IMR-90 (cell line): Measurements from ENCODE around the gene STUB1. TPM values are rescaled to one million over a fixed set of nuclear protein-coding genes. Genes with fewer than 3 reads are reported as not detected.
A peak's percentile ranks its signal among the peaks of the same experiment; 100 is the strongest.

Experiments used
- ATAC-seq: fragments of 200-7000 bp; cut with Tn5 transposase; 2 replicates; pipeline ENCODE4 v1.9.1; 2020; ENCODE audit warnings: low read depth, mild to moderate bottlenecking, moderate library complexity
- BruUV-seq: library from RNA; stranded (reverse); fragments of 400-500 nt; replicated peaks from 2 replicates; lab custom pipeline; 2021; lab: Mats Ljungman, UMichigan
- CTCF ChIA-PET: fragments of 300-600 bp; formaldehyde crosslinking; extraction: SDS; loops from one replicate; lab custom pipeline; 2021; ENCODE audit warnings: antibody characterized with exemption; lab: Yijun Ruan, JAX
- POLR2A ChIA-PET: fragments of 300-600 bp; sonication (Branson Sonifier 250); formaldehyde crosslinking; loops from one replicate; lab custom pipeline; 2022; ENCODE audit warnings: antibody characterized with exemption; ENCODE audit not compliant: unreplicated experiment; lab: Charles Lee
- DNase-seq: peaks from one replicate; pipeline ENCODE4 v3.0.0; 2013
- H2AFZ ChIP-seq: replicated peaks from 2 replicates; pipeline ENCODE3; 2013; ENCODE audit warnings: low read length, mild to moderate bottlenecking; ENCODE audit not compliant: poor library complexity
- H2AK5ac ChIP-seq: 2 replicates; pipeline ENCODE4 v1.6.1; 2013; ENCODE audit warnings: low read depth, low read length, inconsistent platforms
- H2AK9ac ChIP-seq: replicated peaks from 2 replicates; pipeline ENCODE3; 2013; ENCODE audit warnings: mild to moderate bottlenecking, low read depth, low read length, moderate library complexity; ENCODE audit not compliant: poor library complexity
- H2BK120ac ChIP-seq: 2 replicates; pipeline ENCODE4 v1.6.1; 2013; ENCODE audit warnings: low read depth, low read length, inconsistent platforms
- H2BK15ac ChIP-seq: 3 replicates; pipeline ENCODE4 v1.6.1; 2013; ENCODE audit warnings: low read depth, low read length, inconsistent platforms
- H2BK20ac ChIP-seq: 2 replicates; pipeline ENCODE4 v1.6.1; 2013; ENCODE audit warnings: low read depth, mild to moderate bottlenecking, inconsistent platforms, low read length, moderate library complexity
- H2BK5ac ChIP-seq: 2 replicates; pipeline ENCODE4 v1.6.1; 2013; ENCODE audit warnings: mild to moderate bottlenecking, low read depth, low read length, inconsistent platforms; ENCODE audit not compliant: poor library complexity, severe bottlenecking
- H3K14ac ChIP-seq: replicated peaks from 2 replicates; pipeline ENCODE4 v1.6.1; 2013; ENCODE audit warnings: low read depth, low read length, inconsistent platforms
- H3K18ac ChIP-seq: 2 replicates; pipeline ENCODE4 v1.6.1; 2013; ENCODE audit warnings: low read depth, low read length, control low read depth
- H3K23ac ChIP-seq: 2 replicates; pipeline ENCODE4 v1.6.1; 2013; ENCODE audit warnings: low read depth, low read length, inconsistent platforms
- H3K27ac ChIP-seq: 2 replicates; pipeline ENCODE4 v1.5.1; 2013; ENCODE audit warnings: mild to moderate bottlenecking, control low read depth, low read length; ENCODE audit not compliant: insufficient read depth
- H3K27me3 ChIP-seq: 2 replicates; pipeline ENCODE4 v1.6.1; 2013; ENCODE audit warnings: low read length; ENCODE audit not compliant: control insufficient read depth, insufficient read depth
- H3K36me3 ChIP-seq: 2 replicates; pipeline ENCODE4 v1.6.1; 2013; ENCODE audit warnings: low read length, mixed read lengths; ENCODE audit not compliant: control insufficient read depth, insufficient read depth
- H3K4ac ChIP-seq: 2 replicates; pipeline ENCODE4 v1.6.1; 2013; ENCODE audit warnings: low read depth, low read length, inconsistent platforms
- H3K4me1 ChIP-seq: 2 replicates; pipeline ENCODE4 v1.6.1; 2013; ENCODE audit warnings: low read length, mixed read lengths; ENCODE audit not compliant: control insufficient read depth, insufficient read depth
- H3K4me2 ChIP-seq: 2 replicates; pipeline ENCODE4 v1.6.1; 2013; ENCODE audit warnings: low read depth, mild to moderate bottlenecking, control low read depth, low read length, moderate library complexity
- H3K4me3 ChIP-seq: 2 replicates; pipeline ENCODE4 v1.5.1; 2013; ENCODE audit warnings: low read depth, mild to moderate bottlenecking, control low read depth, low read length, moderate library complexity; ENCODE audit not compliant: insufficient read depth
- H3K56ac ChIP-seq: 2 replicates; pipeline ENCODE4 v1.6.1; 2013; ENCODE audit warnings: low read length, inconsistent platforms; ENCODE audit not compliant: insufficient read depth; ENCODE audit errors: extremely low read depth
- H3K79me1 ChIP-seq, 2 experiments: 2 replicates each; pipeline ENCODE4 v1.6.1; 2013; ENCODE audit warnings: low read length in 2 of 2, inconsistent platforms in 1 of 2, low read depth in 1 of 2
- H3K9ac ChIP-seq: 2 replicates; pipeline ENCODE4 v1.6.1; 2013; ENCODE audit warnings: low read depth, low read length, control low read depth
- H3K9me1 ChIP-seq: 2 replicates; pipeline ENCODE4 v1.6.1; 2013; ENCODE audit warnings: low read length, inconsistent platforms; ENCODE audit not compliant: insufficient read depth
- H3K9me3 ChIP-seq: 2 replicates; pipeline ENCODE4 v1.6.1; 2013; ENCODE audit warnings: low read length; ENCODE audit not compliant: control insufficient read depth, insufficient read depth
- H4K20me1 ChIP-seq: 2 replicates; pipeline ENCODE4 v1.6.1; 2013; ENCODE audit warnings: low read length, inconsistent platforms; ENCODE audit not compliant: insufficient read depth
- H4K5ac ChIP-seq: 2 replicates; pipeline ENCODE4 v1.6.1; 2013; ENCODE audit warnings: mild to moderate bottlenecking, low read depth, low read length, control low read depth
- H4K8ac ChIP-seq, 2 experiments: 2 replicates each; pipeline ENCODE4 v1.6.1; 2013; ENCODE audit warnings: low read depth in 2 of 2, low read length in 2 of 2, control low read depth in 1 of 2, inconsistent platforms in 1 of 2
- H4K91ac ChIP-seq: 2 replicates; pipeline ENCODE4 v1.6.1; 2013; ENCODE audit warnings: low read depth, low read length, inconsistent platforms; ENCODE audit not compliant: insufficient read depth
- BHLHE40 ChIP-seq: fragments of 150-350 bp; IDR thresholded peaks from 2 replicates; pipeline ENCODE4 v1.6.1; 2016; ENCODE audit warnings: mild to moderate bottlenecking, low read depth, low read length
- CEBPB ChIP-seq: IDR thresholded peaks from 2 replicates; pipeline ENCODE4 v1.6.1; 2012; ENCODE audit warnings: low read depth, low read length, improper control_type of control experiment
- CHD1 ChIP-seq: IDR thresholded peaks from 2 replicates; pipeline ENCODE4 v1.6.1; 2012; ENCODE audit warnings: low read depth, low read length, improper control_type of control experiment
- FOS ChIP-seq: fragments of 150-350 bp; IDR thresholded peaks from 2 replicates; pipeline ENCODE4 v1.6.1; 2016; ENCODE audit warnings: low read depth, low read length
- MAFK ChIP-seq: IDR thresholded peaks from 2 replicates; pipeline ENCODE4 v1.6.1; 2012; ENCODE audit warnings: low read depth, low read length, improper control_type of control experiment
- MAZ ChIP-seq: IDR thresholded peaks from 2 replicates; pipeline ENCODE4 v1.6.1; 2012; ENCODE audit warnings: low read depth, mild to moderate bottlenecking, low read length, improper control_type of control experiment, moderate library complexity, borderline replicate concordance
- MXI1 ChIP-seq: IDR thresholded peaks from 2 replicates; pipeline ENCODE4 v1.6.1; 2012; ENCODE audit warnings: low read depth, mild to moderate bottlenecking, low read length, moderate library complexity, borderline replicate concordance
- NFE2L2 ChIP-seq: fragments of 150-350 bp; IDR thresholded peaks from 2 replicates; pipeline ENCODE4 v1.6.1; 2016; ENCODE audit warnings: low read depth, mild to moderate bottlenecking, low read length
- POLR2A ChIP-seq: IDR thresholded peaks from 2 replicates; pipeline ENCODE4 v1.6.1; 2012; ENCODE audit warnings: mild to moderate bottlenecking, low read depth, low read length
- RAD21 ChIP-seq: IDR thresholded peaks from 2 replicates; pipeline ENCODE4 v1.6.1; 2012; ENCODE audit warnings: low read length, improper control_type of control experiment
- RCOR1 ChIP-seq: IDR thresholded peaks from 2 replicates; pipeline ENCODE4 v1.6.1; 2012; ENCODE audit warnings: mild to moderate bottlenecking, low read length, improper control_type of control experiment; ENCODE audit not compliant: insufficient replicate concordance
- RFX5 ChIP-seq: IDR thresholded peaks from 2 replicates; pipeline ENCODE4 v1.8.0; 2012; ENCODE audit warnings: low read depth, mild to moderate bottlenecking, low read length, moderate library complexity
- WGBS, 2 experiments: methylation state at CpG; one replicate each; pipeline versions ENCODE4 v1.1.5 to v1.1.7; 2013; ENCODE audit warnings: missing lambda C conversion rate in 2 of 2; ENCODE audit not compliant: insufficient read length in 1 of 2; ENCODE audit errors: extremely low coverage in 2 of 2; 5-methylcytosine and 5-hydroxymethylcytosine counted together
- dilution Hi-C: fragments of 300-500 bp; cut with HindIII; formaldehyde crosslinking; loops from one replicate; pipeline ENCODE4 v1.14.3; 2018; ENCODE audit warnings: low sequenced_read_pairs; ENCODE audit not compliant: unreplicated experiment
- in situ Hi-C: fragments of 300-500 bp; cut with MboI; formaldehyde crosslinking; loops from 3 replicates; pipeline ENCODE4 v1.14.3; 2019; ENCODE audit warnings: low sequenced_read_pairs, inconsistent platforms, mixed read lengths
- intact Hi-C: fragments of 100-400 bp; cut with micrococcal nuclease; formaldehyde crosslinking; loops from 2 replicates; pipeline ENCODE4 v1.10.0; 2022
- polyA plus RNA-seq, 3 experiments: library from polyadenylated mRNA; depleted of rRNA; stranded (reverse); fragments of >200 nt; gene quantifications; 2 replicates each; pipeline ENCODE4 v1.2.3, GENCODE V29; 2012; ENCODE audit warnings: low replicate concordance in 1 of 3
- total RNA-seq: library from RNA; depleted of rRNA; stranded (reverse); fragments of >200 nt; gene quantifications from 2 replicates; pipeline ENCODE4 v1.2.3, GENCODE V29; 2012
- TF ChIP-seq, protein P1 (sequence below): fragments of 150-350 bp; IDR thresholded peaks from 2 replicates; pipeline ENCODE4 v1.6.1; 2017; ENCODE audit warnings: mild to moderate bottlenecking, antibody characterized with exemption, low read length, low read depth
- TF ChIP-seq, protein P2 (sequence below): fragments of 150-350 bp; IDR thresholded peaks from 2 replicates; pipeline ENCODE4 v1.6.1; 2016; ENCODE audit warnings: low read depth, mild to moderate bottlenecking, low read length, moderate library complexity, borderline replicate concordance
- TF ChIP-seq, protein P3 (sequence below): conservative IDR thresholded peaks from 2 replicates; pipeline ENCODE4 v1.5.1; 2012; ENCODE audit warnings: mild to moderate bottlenecking, low read depth, low read length, improper control_type of control experiment

STUB1 gene
- total and polyA plus RNA-seq, 2 of the 4 experiments (the other 2 are of a cell fraction), result 183 to 186 TPM

DNA sequence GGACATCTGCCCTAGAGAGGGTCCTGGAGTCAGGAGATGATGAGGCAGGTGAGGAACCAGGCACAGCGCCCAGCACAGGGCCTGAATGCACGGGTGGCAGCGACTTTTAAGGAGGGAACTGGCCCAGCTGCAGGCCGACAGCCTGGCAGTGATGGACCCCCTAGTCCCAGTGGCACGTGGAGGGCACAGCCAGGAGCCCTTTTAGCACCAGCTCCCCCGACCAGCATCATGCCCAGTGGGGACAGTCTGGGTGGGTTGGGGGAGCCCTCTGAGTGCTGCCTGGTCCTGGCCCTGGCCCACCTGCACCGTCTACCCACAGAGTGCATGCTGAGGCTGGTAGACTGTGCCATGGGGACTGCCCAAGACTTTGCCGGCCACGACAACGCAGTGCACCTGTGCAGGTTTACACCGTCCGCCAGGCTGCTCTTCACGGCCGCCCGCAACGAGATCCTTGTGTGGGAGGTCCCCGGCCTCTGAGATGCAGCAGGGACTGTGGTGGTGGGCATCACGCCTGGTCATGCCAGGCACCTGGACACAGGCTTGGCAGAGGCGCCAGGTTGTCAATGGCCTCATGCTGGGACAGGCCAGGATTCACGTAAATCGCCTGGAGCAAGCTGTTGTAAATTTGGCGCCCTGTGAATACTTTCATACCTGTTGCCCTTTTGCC is 13.0 kb upstream of the STUB1 start:
- ATAC-seq (no peak), DNase-seq (no peak)
- no peak overlapping the region for H3K4me3 ChIP-seq
- no peak overlapping the region; the same call in 1 of the 2 replicates for H4K91ac ChIP-seq
- POLR2A ChIA-PET, result no interaction called here
- in situ Hi-C loops, result no loop called here
- dilution Hi-C loops, result no loop called here
- CTCF ChIA-PET, result no interaction called here
- no peaks in the 10 kb centered on the region for H3K27me3 ChIP-seq
- peaks cover 13% of the 10 kb centered on the region for H4K20me1 ChIP-seq
- peaks cover 0 to 23% of the 10 kb centered on the region in 2 experiments; a peak in 1 of 4 replicates for H3K79me1 ChIP-seq
- peak overlapping the region; percentile 97 for H2AFZ ChIP-seq
- no peak overlapping the region for H2BK15ac ChIP-seq
- no TSS peak for BruUV-seq
- H2AK9ac ChIP-seq, result peak overlapping the region; percentile 91
- H4K5ac ChIP-seq, result peak overlapping the region; percentile 94
- H2BK5ac ChIP-seq, result peak overlapping the region; percentile 62
- H3K27ac ChIP-seq, result peak overlapping the region; percentile 68
- intact Hi-C loops, result no loop called here
- no peak overlapping the region for H2BK120ac ChIP-seq
- peak overlapping the region; percentile 76 to 99 for H4K8ac ChIP-seq
- H3K9ac ChIP-seq, result peak overlapping the region; percentile 76
- no peak overlapping the region for H3K56ac ChIP-seq
- peaks cover 6% of the 10 kb centered on the region for H3K9me1 ChIP-seq
- peak overlapping the region; percentile 99; the same call in 1 of the 2 replicates for H3K14ac ChIP-seq
- H3K36me3 ChIP-seq, result peaks cover 29% of the 10 kb centered on the region
- H2AK5ac ChIP-seq, result no peak overlapping the region
- H3K4me1 ChIP-seq, result peaks cover 6% of the 10 kb centered on the region
- no peaks in the 10 kb centered on the region for H3K9me3 ChIP-seq
- H3K18ac ChIP-seq, result no peak overlapping the region
- WGBS, 2 experiments, result 78% methylated on average over 4 of the region's 22 CpGs; no CpG with 5 or more reads in 1 of the 2 experiments
- H3K23ac ChIP-seq, result peak overlapping the region; percentile 90; the same call in 1 of the 2 replicates
- H3K4me2 ChIP-seq, result peak overlapping the region; percentile 53; the same call in 1 of the 2 replicates
- no peak overlapping the region for H2BK20ac ChIP-seq
- peak overlapping the region; percentile 97 for H3K4ac ChIP-seq
- TF ChIP-seq FOS (no peak), MXI1 (no peak), RCOR1 (no peak), RFX5 (no peak), POLR2A (no peak), MAZ (no peak), MAFK (no peak), CEBPB (no peak), BHLHE40 (no peak), RAD21 (no peak), NFE2L2 (no peak), CHD1 (no peak)
- TF ChIP-seq, protein P1, sequence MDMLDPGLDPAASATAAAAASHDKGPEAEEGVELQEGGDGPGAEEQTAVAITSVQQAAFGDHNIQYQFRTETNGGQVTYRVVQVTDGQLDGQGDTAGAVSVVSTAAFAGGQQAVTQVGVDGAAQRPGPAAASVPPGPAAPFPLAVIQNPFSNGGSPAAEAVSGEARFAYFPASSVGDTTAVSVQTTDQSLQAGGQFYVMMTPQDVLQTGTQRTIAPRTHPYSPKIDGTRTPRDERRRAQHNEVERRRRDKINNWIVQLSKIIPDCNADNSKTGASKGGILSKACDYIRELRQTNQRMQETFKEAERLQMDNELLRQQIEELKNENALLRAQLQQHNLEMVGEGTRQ, result no peak
- TF ChIP-seq, protein P2, sequence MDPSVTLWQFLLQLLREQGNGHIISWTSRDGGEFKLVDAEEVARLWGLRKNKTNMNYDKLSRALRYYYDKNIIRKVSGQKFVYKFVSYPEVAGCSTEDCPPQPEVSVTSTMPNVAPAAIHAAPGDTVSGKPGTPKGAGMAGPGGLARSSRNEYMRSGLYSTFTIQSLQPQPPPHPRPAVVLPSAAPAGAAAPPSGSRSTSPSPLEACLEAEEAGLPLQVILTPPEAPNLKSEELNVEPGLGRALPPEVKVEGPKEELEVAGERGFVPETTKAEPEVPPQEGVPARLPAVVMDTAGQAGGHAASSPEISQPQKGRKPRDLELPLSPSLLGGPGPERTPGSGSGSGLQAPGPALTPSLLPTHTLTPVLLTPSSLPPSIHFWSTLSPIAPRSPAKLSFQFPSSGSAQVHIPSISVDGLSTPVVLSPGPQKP, result no peak
- TF ChIP-seq, protein P3, sequence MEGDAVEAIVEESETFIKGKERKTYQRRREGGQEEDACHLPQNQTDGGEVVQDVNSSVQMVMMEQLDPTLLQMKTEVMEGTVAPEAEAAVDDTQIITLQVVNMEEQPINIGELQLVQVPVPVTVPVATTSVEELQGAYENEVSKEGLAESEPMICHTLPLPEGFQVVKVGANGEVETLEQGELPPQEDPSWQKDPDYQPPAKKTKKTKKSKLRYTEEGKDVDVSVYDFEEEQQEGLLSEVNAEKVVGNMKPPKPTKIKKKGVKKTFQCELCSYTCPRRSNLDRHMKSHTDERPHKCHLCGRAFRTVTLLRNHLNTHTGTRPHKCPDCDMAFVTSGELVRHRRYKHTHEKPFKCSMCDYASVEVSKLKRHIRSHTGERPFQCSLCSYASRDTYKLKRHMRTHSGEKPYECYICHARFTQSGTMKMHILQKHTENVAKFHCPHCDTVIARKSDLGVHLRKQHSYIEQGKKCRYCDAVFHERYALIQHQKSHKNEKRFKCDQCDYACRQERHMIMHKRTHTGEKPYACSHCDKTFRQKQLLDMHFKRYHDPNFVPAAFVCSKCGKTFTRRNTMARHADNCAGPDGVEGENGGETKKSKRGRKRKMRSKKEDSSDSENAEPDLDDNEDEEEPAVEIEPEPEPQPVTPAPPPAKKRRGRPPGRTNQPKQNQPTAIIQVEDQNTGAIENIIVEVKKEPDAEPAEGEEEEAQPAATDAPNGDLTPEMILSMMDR, result no peak
